Activated naive CD4-positive, alpha-beta T cell treated with Interleukin-2 at 50 U/mL for 16 hours (primary cell): ENCODE results near the gene PLEKHM3.
"Not testable (repeated sequence)": the region's sequence is repeated elsewhere in the genome, so short reads cannot be mapped to it uniquely, and the experiment has no call there.

ENCODE experiments used
- DNase-seq: peaks from one replicate; pipeline ENCODE4 v3.0.0-alpha.2; 2020

The PLEKHM3 gene

DNA sequence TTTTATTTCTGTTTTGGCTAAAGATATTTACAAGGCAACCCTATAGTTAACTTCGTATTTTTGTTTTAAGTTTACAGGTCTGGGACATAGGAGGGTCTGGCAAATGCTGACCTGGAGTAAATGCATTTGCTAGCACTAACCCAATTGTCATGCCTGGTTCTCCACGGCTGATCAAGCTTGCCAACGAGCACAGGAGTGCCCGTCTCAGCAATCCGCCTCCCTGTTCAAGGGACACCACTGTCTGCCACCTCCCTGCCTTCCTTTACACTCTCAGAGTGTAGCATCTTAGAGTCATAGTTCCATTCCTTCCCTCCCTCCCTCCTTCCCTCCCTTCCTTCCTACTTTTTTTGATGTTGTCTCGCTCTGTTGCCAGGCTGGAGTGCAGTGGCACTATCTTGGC lies 104.6 kb downstream of the PLEKHM3 start:
- no peak for DNase-seq

DNA sequence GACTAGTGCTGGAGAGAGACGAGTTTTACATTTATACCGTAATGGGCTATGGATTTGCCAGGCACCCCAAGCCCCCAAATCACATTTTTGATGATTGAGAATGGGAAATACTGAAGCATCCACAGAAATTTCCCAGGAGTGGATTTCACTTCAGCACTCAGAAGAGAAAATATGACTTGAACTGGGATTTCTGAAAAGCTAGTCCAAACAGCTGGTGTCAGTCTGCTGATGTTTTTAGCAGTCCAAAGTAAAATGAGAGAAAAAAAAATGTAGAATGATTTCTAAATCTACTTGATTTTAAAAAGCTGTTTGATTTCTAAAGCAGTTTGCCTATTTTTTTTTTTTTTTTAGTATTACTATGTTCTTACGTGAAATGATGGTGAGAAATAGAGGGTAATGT lies 105.0 kb downstream of the PLEKHM3 start:
- no peak for DNase-seq

DNA sequence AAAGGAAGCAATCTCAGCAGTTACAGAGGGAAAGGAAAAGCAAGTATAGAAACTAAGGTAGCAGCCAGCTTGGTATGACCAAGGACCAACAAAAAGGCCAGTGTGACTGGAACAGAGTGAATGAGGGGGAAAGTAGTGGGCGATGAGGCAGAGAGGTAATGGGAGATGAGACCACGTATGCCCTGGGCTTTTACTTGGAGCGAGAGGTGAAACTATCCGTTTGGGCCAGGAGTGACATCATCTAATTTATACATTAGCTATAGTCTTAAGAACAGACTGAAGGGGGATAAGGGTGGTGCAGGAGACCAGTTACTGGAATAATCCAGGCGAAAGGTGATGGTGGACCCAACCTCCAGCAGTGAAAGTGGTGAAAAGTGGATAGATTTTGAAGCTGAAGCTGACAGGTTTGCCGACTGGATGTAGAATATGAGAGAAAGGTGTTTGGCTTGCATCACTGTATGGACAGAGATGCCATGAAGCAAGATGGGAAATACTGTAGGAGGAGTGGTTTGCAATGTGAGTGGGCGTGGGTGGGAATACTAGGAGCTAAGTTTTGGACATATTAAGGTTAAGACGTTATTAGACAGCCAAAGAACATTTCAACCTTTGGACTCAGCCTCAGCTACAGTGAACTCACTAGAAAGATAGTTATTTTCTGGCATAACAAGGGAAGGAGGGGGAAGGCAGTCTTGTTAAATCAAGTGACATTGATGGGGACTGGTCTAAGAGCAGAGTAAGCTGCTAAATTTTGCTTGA lies 106.0 kb downstream of the PLEKHM3 start:
- no peak for DNase-seq

DNA sequence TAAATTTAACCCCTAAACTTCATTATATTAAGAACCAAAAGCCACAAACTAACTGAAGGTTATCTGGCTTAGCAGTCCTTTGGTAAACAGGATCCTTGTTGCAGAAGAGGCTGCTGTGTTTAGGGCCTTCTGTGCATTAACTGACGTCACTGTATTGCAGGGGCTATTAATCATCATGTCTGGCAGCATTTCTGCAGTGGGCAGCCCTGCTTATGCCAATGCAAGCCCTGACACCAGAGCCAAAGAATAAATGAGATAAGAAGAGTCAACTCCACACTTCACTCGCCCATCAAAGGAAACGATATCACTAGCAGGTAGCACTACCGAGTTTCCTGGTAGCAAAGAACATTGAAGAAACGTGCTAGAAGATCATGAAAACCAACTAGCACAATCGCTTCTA lies 110.6 kb downstream of the PLEKHM3 start:
- DNase-seq: no peak

DNA sequence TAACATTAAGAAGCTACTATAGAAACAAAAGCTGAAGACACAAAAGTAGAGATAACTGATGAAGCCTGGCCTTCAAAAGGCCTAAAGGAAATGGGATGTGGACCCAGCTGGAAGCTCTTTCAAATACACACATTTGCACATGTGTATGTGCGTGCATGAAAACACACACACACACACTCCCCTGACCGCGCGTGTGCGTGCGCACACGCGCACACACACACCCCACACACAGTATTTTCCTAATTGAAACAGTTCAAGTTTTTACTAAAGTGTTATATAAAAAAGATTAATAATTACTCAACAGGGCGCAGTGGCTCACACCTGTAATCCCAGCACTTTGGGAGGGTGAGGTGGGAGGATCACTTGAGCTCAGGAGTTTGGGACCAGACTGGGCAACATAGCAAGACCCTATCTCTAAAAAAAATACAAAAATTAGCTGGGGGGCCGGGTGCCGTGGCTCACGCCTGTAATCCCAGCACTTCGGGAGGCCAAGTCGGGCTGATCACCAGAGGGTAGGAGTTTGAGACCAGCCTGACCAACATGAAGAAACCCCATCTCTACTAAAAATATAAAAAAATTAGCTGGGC lies 111.5 kb downstream of the PLEKHM3 start:
- DNase-seq: no peak

DNA sequence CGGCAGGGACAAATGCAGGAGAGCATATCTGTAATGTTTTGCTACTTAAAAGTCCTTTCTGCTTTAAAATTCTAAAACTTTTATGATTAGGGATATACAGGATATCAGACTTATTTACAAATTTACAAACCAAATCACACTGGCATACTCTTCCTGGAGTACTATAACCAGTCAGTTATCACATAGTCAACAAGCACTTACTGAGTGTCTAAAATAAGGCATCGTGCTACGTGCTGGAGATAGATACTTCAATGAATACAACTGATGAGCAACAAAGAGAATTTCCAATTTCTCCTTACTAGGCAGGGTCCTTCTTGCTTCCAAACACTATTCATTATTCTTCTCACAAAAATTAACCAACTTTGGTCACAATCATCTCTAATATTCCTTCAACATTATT lies 113.5 kb downstream of the PLEKHM3 start:
- no peak for DNase-seq

DNA sequence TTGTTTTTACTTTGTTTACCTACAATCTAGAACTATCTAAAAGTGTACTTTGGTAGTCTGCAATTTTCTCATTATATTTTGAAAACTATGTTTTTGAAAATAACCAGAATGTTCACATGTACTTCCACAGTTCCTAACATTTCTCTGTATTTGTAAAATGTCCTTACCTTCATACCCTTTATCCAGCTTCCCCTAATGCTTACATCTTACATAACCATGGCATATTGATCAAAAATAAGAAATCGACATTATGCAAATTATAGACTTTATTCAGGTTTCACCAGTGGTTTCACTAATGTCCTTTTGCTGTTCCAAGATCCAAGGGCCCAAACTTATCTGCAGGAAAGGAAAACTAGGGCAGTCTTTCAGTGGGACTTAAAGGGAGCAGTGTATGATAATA lies 114.1 kb downstream of the PLEKHM3 start:
- DNase-seq: no peak

DNA sequence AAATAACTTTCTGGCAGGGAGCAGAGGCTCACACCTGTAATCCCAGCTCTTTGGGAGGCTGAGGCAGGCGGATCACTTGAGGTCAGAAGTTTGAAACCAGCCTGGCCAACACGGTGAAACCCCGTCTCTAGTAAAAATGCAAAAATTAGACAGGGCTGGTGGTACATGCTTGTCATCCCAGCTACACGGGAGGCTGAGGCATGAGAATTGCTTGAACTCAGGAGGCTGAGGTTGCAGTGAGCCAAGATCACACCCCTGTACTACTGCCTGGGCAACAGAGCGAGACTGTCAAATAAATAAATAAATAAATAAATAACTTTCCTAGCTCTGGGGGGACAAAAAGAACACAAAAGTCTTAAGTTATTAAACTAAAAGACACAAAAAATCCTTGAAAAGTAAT lies 118.8 kb downstream of the PLEKHM3 start:
- not testable (repeated sequence) for DNase-seq

DNA sequence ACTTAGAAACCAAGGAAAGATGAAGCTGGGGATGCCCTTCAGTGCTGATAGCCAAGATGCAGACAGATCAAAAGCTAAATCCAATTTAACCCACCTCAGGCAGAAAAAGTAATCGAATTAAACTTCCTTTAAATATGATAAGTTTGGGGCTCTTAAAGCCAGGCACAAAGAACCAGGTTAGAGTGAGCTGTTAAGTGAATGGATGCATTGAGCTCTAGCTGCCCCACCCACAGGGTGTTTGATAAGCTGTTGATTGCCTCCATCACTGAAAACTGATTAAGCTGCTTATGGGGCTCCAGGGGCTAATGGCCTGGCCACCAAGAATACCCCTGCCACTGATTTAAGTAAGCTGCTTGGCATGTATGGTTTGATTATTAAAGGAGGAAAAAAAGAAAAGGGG lies 119.8 kb downstream of the PLEKHM3 start:
- DNase-seq: no peak

DNA sequence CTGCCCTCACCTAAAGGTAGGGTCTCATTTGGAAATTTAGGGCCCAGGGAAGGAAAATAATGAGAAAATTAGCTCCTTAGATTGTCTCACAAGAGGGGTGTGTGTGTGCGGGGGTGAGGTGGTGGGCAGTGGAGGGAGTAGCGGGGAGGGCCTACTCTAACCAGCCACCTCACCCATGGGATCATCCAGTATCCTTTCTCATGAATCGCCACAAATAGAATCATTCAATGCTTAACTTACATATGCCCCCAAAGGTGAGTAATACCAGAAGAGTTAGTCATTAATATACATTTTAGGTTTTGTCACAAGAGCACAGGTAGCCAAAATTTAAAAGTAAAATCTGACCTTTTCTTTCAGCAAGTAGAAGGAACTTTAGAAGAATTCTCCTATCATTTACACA lies 122.1 kb downstream of the PLEKHM3 start:
- DNase-seq: no peak

DNA sequence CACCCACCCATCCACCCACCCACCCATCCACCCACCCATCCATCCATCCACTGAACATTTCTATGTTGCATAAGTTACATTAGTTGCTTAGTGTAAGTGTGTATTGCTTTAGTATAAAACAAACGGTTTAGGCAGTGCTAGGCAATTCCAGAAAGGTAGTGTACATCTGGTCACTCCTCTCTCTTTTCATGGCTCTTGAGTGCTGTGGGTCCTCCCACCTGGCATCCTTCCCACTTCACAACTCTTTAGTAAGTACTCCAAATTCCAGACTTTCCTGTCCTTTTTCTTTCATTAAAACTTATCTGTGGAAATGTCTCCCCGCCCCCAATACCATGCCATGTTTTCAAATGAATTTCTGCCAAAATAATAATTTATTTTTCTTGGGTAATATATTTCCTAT lies 122.5 kb downstream of the PLEKHM3 start:
- DNase-seq: no peak

DNA sequence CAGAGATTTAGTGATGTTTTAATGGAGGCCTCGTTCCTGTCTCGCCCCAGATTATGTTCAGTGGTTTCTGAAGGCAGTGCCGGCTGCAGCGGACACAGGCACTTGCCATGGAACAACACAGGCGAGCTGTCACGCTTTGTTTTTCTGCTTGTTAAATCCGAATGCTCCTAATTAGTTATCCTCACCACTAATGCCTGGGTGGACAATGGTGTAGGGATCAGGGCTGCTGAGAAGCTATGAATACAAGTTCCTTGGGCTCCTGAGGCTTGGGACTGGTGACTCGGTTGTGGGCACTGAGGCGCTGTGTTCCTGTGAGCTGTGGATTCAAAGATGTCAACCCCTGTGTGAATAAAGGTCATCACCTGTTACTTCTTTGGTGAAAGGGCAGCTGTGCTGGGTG lies 123.5 kb downstream of the PLEKHM3 start:
- DNase-seq: no peak

DNA sequence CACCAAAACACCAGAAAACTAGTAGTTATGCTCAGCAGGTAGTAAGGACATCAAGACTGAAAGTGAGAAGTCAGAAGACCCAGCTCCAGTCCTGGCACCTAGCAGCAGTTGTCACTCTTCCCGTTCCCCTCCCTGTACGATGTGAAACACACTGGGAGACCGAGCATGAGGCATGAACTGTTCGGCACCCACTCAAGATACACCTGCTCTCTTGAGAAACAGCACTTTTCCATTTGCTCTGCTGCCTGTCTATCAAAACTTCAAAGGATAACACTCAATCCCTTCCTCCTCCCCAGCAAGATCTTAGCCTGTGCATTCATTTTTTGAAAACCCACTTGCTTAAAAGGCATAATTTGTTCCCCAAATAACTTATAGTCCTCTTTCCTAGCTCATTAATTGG lies 123.9 kb downstream of the PLEKHM3 start:
- DNase-seq: no peak

DNA sequence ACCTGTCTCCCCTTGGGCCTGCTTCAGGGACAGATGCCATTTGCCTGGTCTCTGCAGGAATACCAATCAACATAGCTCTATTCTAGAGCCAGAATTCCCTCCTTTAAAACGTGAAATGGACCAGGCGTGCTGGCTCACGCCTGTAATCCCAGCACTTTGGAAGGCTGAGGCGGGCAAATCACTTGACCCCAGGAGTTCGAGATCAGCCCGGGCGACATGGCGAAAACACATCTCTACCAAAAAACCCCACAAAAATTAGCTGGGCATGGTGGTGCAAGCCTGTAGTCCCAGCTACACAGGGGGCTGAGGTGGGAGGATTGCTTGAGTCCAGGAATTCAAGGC lies 127.0 kb downstream of the PLEKHM3 start:
- no peak for DNase-seq

DNA sequence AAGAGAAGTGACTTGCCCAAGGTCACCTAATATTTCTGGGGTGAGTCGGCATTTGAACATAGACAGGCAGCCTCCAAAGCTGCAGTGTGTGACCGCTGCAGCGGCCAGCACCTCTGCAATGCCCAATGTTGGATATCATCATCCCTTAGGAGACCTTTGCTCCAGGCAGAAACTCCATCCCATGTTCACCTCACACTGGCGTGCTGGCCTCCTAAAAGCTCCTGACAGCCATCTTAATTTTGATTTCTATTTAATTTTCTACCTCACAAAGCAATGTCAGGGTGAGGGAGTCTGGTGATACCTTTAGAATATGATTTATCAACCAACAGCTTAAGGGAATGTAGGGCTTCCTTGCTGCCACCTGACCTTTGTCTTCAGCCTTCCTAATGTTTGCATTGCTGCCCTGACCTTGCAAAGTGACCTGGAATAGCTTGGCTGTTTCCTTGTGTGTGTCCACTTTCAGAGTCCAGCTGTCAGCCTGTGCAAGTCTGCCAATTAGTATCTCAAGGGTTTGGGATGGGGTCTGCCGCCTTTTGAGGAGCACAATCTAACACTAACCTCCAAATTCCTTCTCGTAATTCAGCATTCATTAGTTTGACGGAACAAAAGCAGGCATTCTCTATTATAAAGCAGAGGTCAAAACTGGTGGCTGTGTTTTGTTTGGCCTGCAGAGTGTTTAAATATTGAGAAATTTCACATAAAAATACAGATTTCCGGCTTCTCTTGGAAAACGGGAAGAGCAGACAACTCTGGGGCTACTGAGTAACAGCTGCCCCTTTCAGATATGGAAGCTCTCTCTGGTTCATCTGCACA lies 127.6 kb downstream of the PLEKHM3 start:
- no peak for DNase-seq

DNA sequence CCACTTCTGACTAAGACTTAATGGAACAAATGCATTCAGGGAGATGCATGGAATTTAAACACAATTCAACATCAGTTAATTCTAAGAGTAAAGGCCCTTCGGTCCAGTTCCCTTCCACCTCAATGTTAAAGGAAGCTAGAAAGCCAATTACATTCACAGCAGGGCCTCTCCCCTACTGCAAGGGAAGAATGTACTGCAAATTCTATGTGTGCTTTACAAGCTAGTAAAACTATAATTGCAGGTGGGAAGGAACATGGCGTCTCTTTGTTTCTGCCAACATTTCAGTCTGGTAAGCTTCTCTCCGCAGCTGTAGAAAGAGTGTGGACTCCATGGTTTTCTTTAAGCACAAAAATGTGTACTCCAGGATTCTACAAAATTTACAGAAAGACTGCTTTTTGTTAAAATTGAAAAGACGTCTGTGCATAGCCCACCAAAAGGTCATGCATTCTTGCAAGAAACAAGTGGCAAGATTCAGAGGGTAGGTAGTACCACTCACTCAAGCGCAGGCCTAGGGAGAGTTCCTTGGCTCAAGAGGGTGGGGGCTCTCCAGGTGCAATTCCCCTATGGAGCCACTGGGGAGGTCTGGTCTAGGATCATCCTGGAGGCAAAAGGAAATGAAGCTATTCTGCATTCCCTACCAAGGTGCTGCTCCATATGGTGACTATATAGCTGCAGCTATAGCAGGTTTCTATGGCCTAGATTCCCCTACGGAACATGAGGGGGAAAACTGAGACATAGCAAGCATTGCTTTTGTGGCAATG lies 128.6 kb downstream of the PLEKHM3 start:
- DNase-seq: no peak

DNA sequence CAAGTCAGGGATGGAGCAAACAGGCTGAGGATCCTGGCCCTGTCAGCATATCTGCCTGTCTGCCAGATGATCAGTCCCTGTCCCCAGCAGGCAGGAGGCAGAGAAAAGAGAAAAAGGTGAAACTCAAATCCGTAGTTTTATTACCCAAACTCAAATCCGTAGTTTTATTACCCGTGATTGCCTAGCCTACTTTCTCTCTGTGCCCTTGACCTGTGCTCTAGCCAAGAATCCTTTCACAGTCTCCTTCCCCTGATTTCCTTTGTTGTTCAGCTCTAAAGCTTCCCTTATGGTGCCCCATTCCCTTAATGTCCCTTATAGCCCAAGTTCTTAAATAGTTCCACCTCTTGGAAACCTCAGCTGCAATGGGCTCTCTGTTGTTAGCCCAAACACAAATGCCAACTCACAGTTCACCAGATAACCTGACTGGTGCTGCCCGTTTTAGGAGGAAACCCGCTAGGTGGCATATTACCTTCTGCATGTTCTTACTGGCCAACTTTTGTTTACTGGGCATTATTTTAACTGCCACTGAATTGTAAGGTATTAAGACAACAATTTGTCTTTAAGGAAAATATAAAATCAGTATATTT lies 130.0 kb downstream of the PLEKHM3 start:
- no peak for DNase-seq

DNA sequence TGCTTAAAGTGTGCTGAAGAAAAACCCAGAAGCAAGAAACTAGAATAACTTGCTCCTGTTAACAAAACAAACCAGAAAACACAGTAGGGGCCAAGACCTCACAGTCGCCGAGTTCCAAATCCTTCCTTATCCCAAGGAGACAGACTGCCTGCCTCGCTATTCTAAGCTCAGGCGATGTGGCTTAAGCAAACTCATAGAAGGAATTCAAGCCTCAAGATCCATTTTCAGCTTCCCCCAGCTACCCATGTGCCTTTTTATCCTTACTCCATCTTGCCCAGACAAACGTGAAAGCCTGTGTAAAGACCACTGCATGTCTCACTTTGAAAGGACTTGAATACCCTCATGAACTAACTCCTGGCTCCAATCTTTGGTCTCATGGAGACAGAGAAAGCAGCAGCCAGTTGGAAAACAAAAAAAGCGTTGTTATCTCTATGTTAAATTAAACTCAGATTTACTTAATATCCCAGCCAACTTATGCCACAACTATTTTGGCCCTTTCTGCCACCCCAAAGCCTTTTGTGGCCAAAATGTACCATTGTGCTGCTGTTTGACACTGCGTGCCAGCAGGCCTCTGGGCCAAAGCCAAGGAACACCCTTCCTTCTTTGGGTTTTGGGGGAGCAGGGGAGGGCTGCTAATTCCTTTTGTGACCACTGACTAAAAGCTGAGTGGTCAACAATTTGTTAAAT lies 132.5 kb downstream of the PLEKHM3 start:
- no peak for DNase-seq

DNA sequence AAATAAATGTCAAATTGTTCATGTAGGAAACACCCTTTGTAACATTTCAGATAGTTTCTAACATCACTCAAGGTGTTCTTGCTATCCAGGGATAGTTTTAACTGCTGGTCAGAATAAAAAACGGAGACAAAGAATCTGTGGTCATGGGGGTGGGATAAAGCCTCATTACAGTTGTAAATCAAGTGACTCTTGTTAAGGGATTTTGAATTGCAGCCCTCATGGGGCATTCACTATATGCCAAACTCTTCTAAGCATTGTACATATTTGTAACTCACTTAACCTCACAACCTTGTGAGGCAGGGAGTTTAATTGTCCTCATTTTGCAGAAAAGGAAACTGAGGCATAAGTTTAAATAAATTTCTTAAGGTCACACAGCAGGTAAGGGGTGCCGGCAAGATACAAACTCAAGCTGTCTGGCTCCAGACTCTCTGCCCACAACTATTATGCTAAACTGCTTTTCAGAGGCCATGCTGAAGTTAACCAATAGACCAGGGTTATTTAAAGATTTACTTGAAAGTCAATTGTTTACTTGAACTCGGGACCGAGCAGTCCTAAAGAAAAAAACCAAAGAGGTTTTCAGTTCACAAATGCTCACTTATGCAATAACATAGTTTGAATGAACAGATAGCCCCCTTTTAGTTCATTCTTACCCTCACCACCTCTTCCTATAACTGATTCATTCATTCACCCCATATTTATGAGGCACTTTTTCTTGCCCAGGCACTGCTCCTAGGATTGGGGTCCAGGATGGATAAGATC lies 134.1 kb downstream of the PLEKHM3 start:
- no peak for DNase-seq

DNA sequence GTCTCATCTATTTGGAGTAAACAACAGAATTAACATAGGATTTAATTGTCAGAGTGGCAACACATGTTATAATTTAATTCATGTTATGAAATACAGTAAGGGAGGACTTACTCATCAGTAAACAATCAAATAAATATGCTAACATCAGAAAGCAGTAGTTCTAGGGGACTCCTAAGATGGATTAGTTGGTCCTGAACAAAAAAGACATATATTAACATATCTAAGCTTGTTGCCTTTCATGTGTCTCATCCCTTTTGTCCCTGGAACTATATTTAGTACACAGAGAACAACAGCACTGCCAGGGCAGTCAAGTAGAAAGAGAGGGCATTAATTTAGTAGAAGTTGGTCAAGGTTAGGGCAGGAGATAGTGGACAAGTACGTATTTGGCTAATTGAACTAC lies 137.8 kb downstream of the PLEKHM3 start:
- DNase-seq: no peak

DNA sequence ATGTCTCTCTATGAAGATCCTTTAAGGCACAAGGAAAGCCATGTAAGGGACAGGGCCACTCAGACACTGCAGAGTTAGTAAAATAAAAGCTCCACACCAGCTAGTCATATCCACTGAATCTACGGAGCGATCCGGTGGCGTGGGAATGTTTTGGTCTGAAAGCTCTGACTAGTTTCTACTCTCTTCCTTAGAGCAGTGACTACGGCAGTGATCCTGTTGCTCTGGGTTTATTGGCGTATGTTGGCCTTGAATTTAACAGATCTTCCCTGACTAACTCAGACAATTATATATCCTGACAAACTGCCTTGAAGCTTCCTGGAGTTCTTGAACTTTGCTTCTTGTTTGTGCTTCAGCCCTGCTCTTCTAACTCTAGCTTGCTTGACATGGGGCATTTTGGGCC lies 140.3 kb downstream of the PLEKHM3 start:
- DNase-seq: no peak

DNA sequence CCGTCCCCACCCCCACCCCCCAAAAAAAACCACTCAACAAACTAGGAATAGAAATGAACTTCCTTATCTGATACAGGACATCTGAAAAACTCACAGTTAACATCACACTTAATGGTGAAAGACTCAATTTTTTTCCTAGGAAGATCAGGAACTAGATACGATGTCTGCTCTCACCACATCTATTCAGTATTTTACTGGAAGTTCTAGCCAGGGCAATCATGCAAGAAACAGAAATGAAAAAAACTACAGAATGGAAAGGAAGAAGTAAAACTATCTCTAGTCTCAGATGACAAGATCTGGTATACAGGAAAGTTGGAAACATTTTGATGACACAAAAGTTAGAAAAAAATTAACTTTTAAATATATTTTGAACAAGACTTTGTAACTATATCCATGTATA lies 141.2 kb downstream of the PLEKHM3 start:
- no peak for DNase-seq
